H9 (cell line): ENCODE results near the gene MED23. TPM values are rescaled to one million over a fixed set of nuclear protein-coding genes. Genes with fewer than 3 reads are reported as not detected.

Source experiments
- DNase-seq: peaks from one replicate; pipeline ENCODE4 v3.0.0-alpha.2; 2017
- H2AFZ ChIP-seq: one replicate; pipeline ENCODE4 v1.6.1; 2013; ENCODE audit warnings: mild to moderate bottlenecking, low read length, control low read depth, moderate library complexity
- H2AK5ac ChIP-seq: 2 replicates; pipeline ENCODE4 v1.6.1; 2013; ENCODE audit warnings: low read length, control low read depth, mixed read lengths; ENCODE audit not compliant: insufficient read length
- H2BK120ac ChIP-seq: one replicate; pipeline ENCODE4 v1.6.1; 2013; ENCODE audit warnings: low read depth, mild to moderate bottlenecking, low read length, control low read depth, inconsistent platforms; ENCODE audit not compliant: poor library complexity, severe bottlenecking
- H2BK12ac ChIP-seq: 2 replicates; pipeline ENCODE4 v1.6.1; 2013; ENCODE audit warnings: low read length, control low read depth, mixed read lengths, low read depth; ENCODE audit not compliant: insufficient read length
- H2BK15ac ChIP-seq: 2 replicates; pipeline ENCODE4 v1.6.1; 2013; ENCODE audit warnings: low read depth, low read length, control low read depth
- H2BK20ac ChIP-seq: one replicate; pipeline ENCODE4 v1.6.1; 2013; ENCODE audit warnings: low read depth, mild to moderate bottlenecking, low read length, control low read depth, inconsistent platforms; ENCODE audit not compliant: poor library complexity, severe bottlenecking
- H2BK5ac ChIP-seq: 2 replicates; pipeline ENCODE4 v1.6.1; 2013; ENCODE audit warnings: low read length, control low read depth, mixed read lengths; ENCODE audit not compliant: insufficient read length
- H3K14ac ChIP-seq: 2 replicates; pipeline ENCODE4 v1.6.1; 2013; ENCODE audit warnings: low read length, control low read depth; ENCODE audit not compliant: insufficient read depth
- H3K18ac ChIP-seq: 2 replicates; pipeline ENCODE4 v1.6.1; 2013; ENCODE audit warnings: low read depth, mild to moderate bottlenecking, mixed read lengths, low read length, control low read depth; ENCODE audit not compliant: insufficient read length
- H3K23ac ChIP-seq: 2 replicates; pipeline ENCODE4 v1.6.1; 2013; ENCODE audit warnings: low read length, control low read depth, mixed read lengths, low read depth; ENCODE audit not compliant: insufficient read length
- H3K23me2 ChIP-seq: 2 replicates; pipeline ENCODE4 v1.6.1; 2013; ENCODE audit warnings: low read depth, mild to moderate bottlenecking, mixed read lengths, low read length, control low read depth; ENCODE audit not compliant: insufficient read length, poor library complexity, severe bottlenecking
- H3K27ac ChIP-seq: 2 replicates; pipeline ENCODE4 v1.5.1; 2013; ENCODE audit warnings: low read length, control low read depth, mixed read lengths, low read depth; ENCODE audit not compliant: insufficient read length
- H3K27me3 ChIP-seq: 2 replicates; pipeline ENCODE4 v1.6.1; 2013; ENCODE audit warnings: low read length, control low read depth, inconsistent platforms; ENCODE audit not compliant: insufficient read depth
- H3K4ac ChIP-seq: 2 replicates; pipeline ENCODE4 v1.6.1; 2013; ENCODE audit warnings: low read depth, mild to moderate bottlenecking, control low read depth, inconsistent platforms, low read length, moderate library complexity
- H3K4me1 ChIP-seq: 2 replicates; pipeline ENCODE4 v1.6.1; 2013; ENCODE audit warnings: low read length, control low read depth, inconsistent platforms; ENCODE audit not compliant: insufficient read depth
- H3K4me2 ChIP-seq: 2 replicates; pipeline ENCODE4 v1.6.1; 2013; ENCODE audit warnings: low read length, control low read depth, mixed read lengths; ENCODE audit not compliant: insufficient read length, insufficient read depth
- H3K56ac ChIP-seq: 2 replicates; pipeline ENCODE4 v1.6.1; 2013; ENCODE audit warnings: low read depth, mild to moderate bottlenecking, mixed read lengths, low read length, control low read depth; ENCODE audit not compliant: insufficient read length
- H3K79me1 ChIP-seq: 2 replicates; pipeline ENCODE4 v1.6.1; 2013; ENCODE audit warnings: low read depth, mild to moderate bottlenecking, moderate library complexity, low read length, control low read depth, inconsistent platforms; ENCODE audit not compliant: insufficient read depth, poor library complexity, severe bottlenecking
- H3K79me2 ChIP-seq: 2 replicates; pipeline ENCODE4 v1.6.1; 2013; ENCODE audit warnings: low read length, control low read depth, inconsistent platforms; ENCODE audit not compliant: insufficient read depth
- H3K9ac ChIP-seq: 2 replicates; pipeline ENCODE4 v1.6.1; 2013; ENCODE audit warnings: low read length, control low read depth, mixed read lengths; ENCODE audit not compliant: insufficient read length; ENCODE audit errors: extremely low read depth
- H3K9me3 ChIP-seq: one replicate; pipeline ENCODE4 v1.6.1; 2013; ENCODE audit warnings: low read depth, low read length, inconsistent platforms; ENCODE audit not compliant: control insufficient read depth
- H3T11ph ChIP-seq: one replicate; pipeline ENCODE4 v1.6.1; 2013; ENCODE audit warnings: mild to moderate bottlenecking, low read length, control low read depth, inconsistent platforms
- H4K20me1 ChIP-seq: one replicate; pipeline ENCODE4 v1.6.1; 2013; ENCODE audit not compliant: control insufficient read depth, insufficient read length, insufficient read depth
- H4K5ac ChIP-seq: 2 replicates; pipeline ENCODE4 v1.6.1; 2013; ENCODE audit warnings: low read depth, mild to moderate bottlenecking, mixed read lengths, low read length, control low read depth; ENCODE audit not compliant: insufficient read length
- H4K8ac ChIP-seq: replicated peaks from 2 replicates; pipeline ENCODE4 v1.6.1; 2013; ENCODE audit warnings: low read length, control low read depth, mixed read lengths, low read depth; ENCODE audit not compliant: insufficient read length
- H4K91ac ChIP-seq: 2 replicates; pipeline ENCODE4 v1.6.1; 2013; ENCODE audit warnings: low read depth, mild to moderate bottlenecking, moderate library complexity, mixed read lengths, low read length, control low read depth; ENCODE audit not compliant: insufficient read length
- H3K27ac Mint-ChIP-seq, 3 experiments: 2 replicates in 2 of 3; 3 replicates in 1 of 3; pipeline ENCODE4 v1.8.0; 2020 to 2021; ENCODE audit warnings: mixed read lengths in 3 of 3, mild to moderate bottlenecking in 1 of 3, moderate library complexity in 1 of 3
- H3K27me3 Mint-ChIP-seq: 2 replicates; pipeline ENCODE4 v1.8.0; 2021; ENCODE audit warnings: low read depth, mild to moderate bottlenecking, moderate library complexity, mixed read lengths
- H3K36me3 Mint-ChIP-seq, 3 experiments: 2 replicates in 2 of 3; 3 replicates in 1 of 3; pipeline ENCODE4 v1.8.0; 2020 to 2021; ENCODE audit warnings: low read depth in 3 of 3, mixed read lengths in 3 of 3; ENCODE audit not compliant: insufficient read depth in 1 of 3
- H3K4me1 Mint-ChIP-seq, 2 experiments: 2 replicates each; pipeline ENCODE4 v1.8.0; 2020; ENCODE audit warnings: mixed read lengths in 2 of 2
- H3K4me3 Mint-ChIP-seq, 2 experiments: 2 replicates in 1 of 2; 3 replicates in 1 of 2; pipeline ENCODE4 v1.8.0; 2020 to 2021; ENCODE audit warnings: mild to moderate bottlenecking in 2 of 2, mixed read lengths in 2 of 2, moderate library complexity in 1 of 2
- H3K9me3 Mint-ChIP-seq, 2 experiments: 2 replicates in 1 of 2; 3 replicates in 1 of 2; pipeline ENCODE4 v1.8.0; 2020; ENCODE audit warnings: mild to moderate bottlenecking in 2 of 2, mixed read lengths in 2 of 2, moderate library complexity in 1 of 2
- WGBS: extraction: QIAGEN DNeasy Blood & Tissue Kit; methylation state at CpG from one replicate; pipeline ENCODE4 v1.1.7; 2013; ENCODE audit warnings: missing lambda C conversion rate, low lambda C conversion rate, mixed read lengths; ENCODE audit not compliant: insufficient read length; ENCODE audit errors: extremely low coverage; 5-methylcytosine and 5-hydroxymethylcytosine counted together
- total RNA-seq: library from RNA; stranded (reverse); gene quantifications from 2 replicates; pipeline ENCODE4 v1.2.1, GENCODE V29; 2021
- TF ChIP-seq, protein P1 (sequence below): fragments of 200-600 bp; sonication (generic); conservative IDR thresholded peaks from 3 replicates; pipeline ENCODE4 v1.8.0; 2021; ENCODE audit warnings: antibody characterized with exemption, mild to moderate bottlenecking

MED23 gene
- total RNA-seq, 1 experiment from 2014 or later, result 16.2 TPM

DNA sequence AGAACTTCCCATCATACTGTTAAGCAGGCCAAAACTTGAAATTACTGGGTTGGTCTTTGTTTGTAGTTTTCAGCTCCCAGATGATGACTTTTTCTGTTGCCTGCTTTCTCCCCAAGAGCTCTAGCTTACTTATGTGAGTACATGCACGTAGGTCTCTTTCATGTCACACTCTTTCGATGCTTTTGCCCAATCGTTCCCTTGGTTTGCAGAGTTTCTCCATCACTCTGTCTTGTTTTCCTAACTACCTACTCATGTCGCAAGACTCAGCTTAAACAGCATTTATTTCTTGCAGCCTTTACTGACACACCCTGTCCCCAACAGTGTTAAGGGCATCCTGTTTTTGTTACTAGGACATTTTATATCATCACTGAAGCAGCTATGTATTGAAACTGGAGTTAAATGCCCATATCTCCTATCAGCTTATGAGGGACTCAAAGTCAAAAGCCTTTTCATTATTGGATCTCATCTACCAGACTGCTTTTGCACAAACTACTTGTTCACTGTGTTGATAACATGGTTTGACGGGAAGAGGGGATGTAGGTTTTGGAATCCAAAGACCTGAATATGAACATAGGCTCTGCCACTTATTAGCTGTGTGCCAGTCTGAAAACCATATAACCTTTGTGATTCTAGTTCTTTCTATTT, 52.1 kb downstream of the MED23 start:
- peaks cover 11 to 17% of the 10 kb centered on the region in 2 experiments for H3K4me1 Mint-ChIP-seq
- H4K20me1 ChIP-seq, result no peaks in the 10 kb centered on the region
- H3K23ac ChIP-seq, result no peak overlapping the region
- no peaks in the 10 kb centered on the region for H3K79me2 ChIP-seq
- H3K56ac ChIP-seq, result no peak overlapping the region
- no peak overlapping the region for H3K4me3 Mint-ChIP-seq
- no peak overlapping the region for H4K5ac ChIP-seq
- no peak overlapping the region for H4K91ac ChIP-seq
- no peaks in the 10 kb centered on the region for H3K23me2 ChIP-seq
- peaks cover 5% of the 10 kb centered on the region; the same call in 1 of the 2 replicates for H3K4me1 ChIP-seq
- H2BK20ac ChIP-seq, result no peak overlapping the region
- no peak overlapping the region for H3K18ac ChIP-seq
- H3K4ac ChIP-seq, result no peak overlapping the region
- no peaks in the 10 kb centered on the region for H3K27me3 ChIP-seq
- TF ChIP-seq, protein P1, sequence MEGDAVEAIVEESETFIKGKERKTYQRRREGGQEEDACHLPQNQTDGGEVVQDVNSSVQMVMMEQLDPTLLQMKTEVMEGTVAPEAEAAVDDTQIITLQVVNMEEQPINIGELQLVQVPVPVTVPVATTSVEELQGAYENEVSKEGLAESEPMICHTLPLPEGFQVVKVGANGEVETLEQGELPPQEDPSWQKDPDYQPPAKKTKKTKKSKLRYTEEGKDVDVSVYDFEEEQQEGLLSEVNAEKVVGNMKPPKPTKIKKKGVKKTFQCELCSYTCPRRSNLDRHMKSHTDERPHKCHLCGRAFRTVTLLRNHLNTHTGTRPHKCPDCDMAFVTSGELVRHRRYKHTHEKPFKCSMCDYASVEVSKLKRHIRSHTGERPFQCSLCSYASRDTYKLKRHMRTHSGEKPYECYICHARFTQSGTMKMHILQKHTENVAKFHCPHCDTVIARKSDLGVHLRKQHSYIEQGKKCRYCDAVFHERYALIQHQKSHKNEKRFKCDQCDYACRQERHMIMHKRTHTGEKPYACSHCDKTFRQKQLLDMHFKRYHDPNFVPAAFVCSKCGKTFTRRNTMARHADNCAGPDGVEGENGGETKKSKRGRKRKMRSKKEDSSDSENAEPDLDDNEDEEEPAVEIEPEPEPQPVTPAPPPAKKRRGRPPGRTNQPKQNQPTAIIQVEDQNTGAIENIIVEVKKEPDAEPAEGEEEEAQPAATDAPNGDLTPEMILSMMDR, result no peak
- H3K9me3 ChIP-seq, result no peaks in the 10 kb centered on the region
- no peak overlapping the region for H2BK12ac ChIP-seq
- no peak overlapping the region for H3K14ac ChIP-seq
- H2AFZ ChIP-seq, result no peak overlapping the region
- H3K27me3 Mint-ChIP-seq, result no peaks in the 10 kb centered on the region
- no peak overlapping the region for H2BK5ac ChIP-seq
- no peak overlapping the region for H3K27ac ChIP-seq
- no peak overlapping the region for H3T11ph ChIP-seq
- no peak overlapping the region for H3K4me2 ChIP-seq
- no peak overlapping the region for H2BK15ac ChIP-seq
- H4K8ac ChIP-seq, result no peak overlapping the region
- H3K9me3 Mint-ChIP-seq, result no peaks in the 10 kb centered on the region
- H3K27ac Mint-ChIP-seq, result peak overlapping the region in 1 of 3 experiments; percentile 86; a peak in 2 of 7 replicates
- no peak overlapping the region for H2AK5ac ChIP-seq
- no peak overlapping the region for H2BK120ac ChIP-seq
- DNase-seq, result no peak
- WGBS, result no CpG with 5 or more reads among the region's 5 CpGs
- no peak overlapping the region for H3K9ac ChIP-seq
- H3K36me3 Mint-ChIP-seq, result peaks cover 0 to 2% (median 0%) of the 10 kb centered on the region in 3 experiments; a peak in 1 of 7 replicates
- no peaks in the 10 kb centered on the region for H3K79me1 ChIP-seq
